Ovary (tissue), 9 donors: ENCODE results near the gene MIPEP. TPM values are rescaled to one million over a fixed set of nuclear protein-coding genes. Genes with fewer than 3 reads are reported as not detected.
"Not testable (repeated sequence)": the region's sequence is repeated elsewhere in the genome, so short reads cannot be mapped to it uniquely, and the experiment has no call there.

ENCODE experiments used
- DNase-seq, 5 donors: peaks; one replicate each; pipeline ENCODE4 v3.0.0-alpha.2; 2019 to 2020
- H3K27ac ChIP-seq, 2 donors: fragments of 200-600 bp; one replicate each; pipeline versions ENCODE4 v1.5.1 to v1.8.0; 2019 to 2022
- H3K27me3 ChIP-seq: fragments of 200-600 bp; one replicate; pipeline ENCODE4 v1.8.0; 2022
- H3K36me3 ChIP-seq: fragments of 200-600 bp; sonication (generic); one replicate; pipeline ENCODE4 v1.5.1; 2019
- H3K4me1 ChIP-seq: one replicate; pipeline ENCODE4 v1.8.1; 2013; ENCODE audit warnings: mild to moderate bottlenecking, moderate library complexity; ENCODE audit not compliant: insufficient read depth
- H3K4me3 ChIP-seq: fragments of 200-600 bp; sonication (generic); one replicate; pipeline ENCODE4 v1.5.1; 2017
- H3K9me3 ChIP-seq, 2 donors: fragments of 200-600 bp in 1 of 2; sonication (generic) in 1 of 2; one replicate each; pipeline versions ENCODE4 v1.5.1 to v1.8.1; 2013 to 2019; ENCODE audit warnings: mild to moderate bottlenecking in 1 of 2, moderate library complexity in 1 of 2
- EP300 ChIP-seq: sonication (generic); formaldehyde crosslinking; IDR thresholded peaks from one replicate; pipeline ENCODE4 v1.6.1; 2017; ENCODE audit warnings: antibody characterized with exemption
- POLR2A ChIP-seq: fragments of 450-650 bp; IDR thresholded peaks from one replicate; pipeline ENCODE4 v1.6.1; 2017; ENCODE audit warnings: antibody characterized with exemption, mild to moderate bottlenecking, moderate library complexity
- WGBS, 3 donors: extraction: QIAGEN DNeasy Blood & Tissue Kit in 1 of 3; methylation state at CpG; one replicate each; pipeline versions ENCODE4 v1.1.5 to v1.1.7; 2013 to 2017; 5-methylcytosine and 5-hydroxymethylcytosine counted together
- intact Hi-C, 4 donors: fragments of 100-400 bp; cut with DNase I; formaldehyde crosslinking; loops; one replicate each; pipeline versions ENCODE4 v1.11.0 to v1.15.1; 2022 to 2023
- polyA plus RNA-seq, 2 donors: library from polyadenylated mRNA; stranded (reverse); fragments of 200-250 nt in 1 of 2; fragments of 350-450 nt in 1 of 2; fragmentation: Illumina TruSeq in 1 of 2; extraction: RNeasy Lipid Tissue Mini Kit (QIAGEN cat#74804) in 1 of 2; gene quantifications; one replicate each; pipeline ENCODE4 v1.2.3, GENCODE V29; 2013 to 2014
- total RNA-seq, 7 donors: library from RNA; depleted of rRNA in 2 of 7; stranded (reverse); fragments of >200 nt in 2 of 7; fragmentation: NEBNext Ultra II Directional in 3 of 7; extraction: Animal tissue kit (Norgen Biotek cat#: 25700) in 3 of 7; gene quantifications; one replicate each; pipeline versions ENCODE4 v1.1.0 to v1.2.4, GENCODE V29; 2016 to 2023
- TF ChIP-seq, protein P1 (sequence below), 3 donors: fragments of 450-650 bp in 2 of 3; fragments of 200-600 bp in 1 of 3; IDR thresholded peaks; one replicate each; pipeline versions ENCODE4 v1.5.1 to v1.8.0; 2016 to 2022; ENCODE audit warnings: antibody characterized with exemption in 3 of 3, mild to moderate bottlenecking in 1 of 3
- donor health status: DM: no; HTN: no; CAD: no; lungs with moderate emphysema.
- donor health status: DM: no; HTN: no; CAD: no.
- donor health status: Bipolar disorder and iron deficiency.
- donor health status: DM: yes; HTN: yes; CAD: no.
- donor health status: DM: no; HTN: no; CAD: no.
- donor health status: DM: yes; HTN: yes; CAD: no.

MIPEP gene
- total and polyA plus RNA-seq, 9 donors = 7.1 to 18.8 (median 12.9) TPM

DNA sequence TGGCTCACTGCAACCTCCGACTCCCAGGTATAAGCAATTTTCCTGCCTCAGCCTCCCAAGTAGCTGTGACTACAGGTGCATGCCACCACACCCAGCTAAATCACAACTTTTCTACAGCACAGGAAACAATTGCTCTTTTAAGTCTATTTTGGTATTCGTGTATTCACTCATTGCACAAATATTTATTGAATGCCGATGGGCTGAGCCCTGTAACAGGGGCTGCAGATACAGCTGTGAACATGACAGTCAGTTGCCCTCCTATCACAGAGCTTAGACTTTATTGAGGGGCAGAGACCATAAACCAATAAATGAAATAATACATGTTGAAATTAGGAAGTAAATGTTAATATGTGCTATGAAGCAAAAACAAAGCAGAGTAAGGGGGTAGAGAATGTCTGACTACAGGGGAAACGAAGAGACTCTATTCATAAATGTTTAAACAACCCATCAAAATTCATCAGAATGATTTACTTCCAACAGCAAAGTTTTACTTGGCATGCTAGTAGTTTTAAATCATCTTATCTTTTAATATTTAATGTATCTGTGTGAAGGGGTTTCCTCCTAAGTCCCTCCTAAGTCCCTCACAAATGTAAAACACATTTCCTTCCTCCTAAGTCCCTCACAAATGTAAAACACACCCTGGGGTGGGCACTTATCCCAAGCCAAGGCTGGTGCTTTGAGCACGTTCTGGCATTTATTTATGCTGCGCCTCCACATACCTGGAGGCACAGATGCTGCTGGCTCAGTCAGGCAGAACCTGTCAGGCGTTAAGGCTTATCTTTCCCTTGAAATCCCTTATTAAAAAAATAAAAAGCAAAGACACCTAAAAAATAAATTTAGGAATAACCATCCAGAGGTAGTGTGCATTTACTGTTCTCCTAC is 140.8 kb downstream of the MIPEP start:
- TF ChIP-seq POLR2A (no peak), EP300 (no peak)
- TF ChIP-seq, protein P1, sequence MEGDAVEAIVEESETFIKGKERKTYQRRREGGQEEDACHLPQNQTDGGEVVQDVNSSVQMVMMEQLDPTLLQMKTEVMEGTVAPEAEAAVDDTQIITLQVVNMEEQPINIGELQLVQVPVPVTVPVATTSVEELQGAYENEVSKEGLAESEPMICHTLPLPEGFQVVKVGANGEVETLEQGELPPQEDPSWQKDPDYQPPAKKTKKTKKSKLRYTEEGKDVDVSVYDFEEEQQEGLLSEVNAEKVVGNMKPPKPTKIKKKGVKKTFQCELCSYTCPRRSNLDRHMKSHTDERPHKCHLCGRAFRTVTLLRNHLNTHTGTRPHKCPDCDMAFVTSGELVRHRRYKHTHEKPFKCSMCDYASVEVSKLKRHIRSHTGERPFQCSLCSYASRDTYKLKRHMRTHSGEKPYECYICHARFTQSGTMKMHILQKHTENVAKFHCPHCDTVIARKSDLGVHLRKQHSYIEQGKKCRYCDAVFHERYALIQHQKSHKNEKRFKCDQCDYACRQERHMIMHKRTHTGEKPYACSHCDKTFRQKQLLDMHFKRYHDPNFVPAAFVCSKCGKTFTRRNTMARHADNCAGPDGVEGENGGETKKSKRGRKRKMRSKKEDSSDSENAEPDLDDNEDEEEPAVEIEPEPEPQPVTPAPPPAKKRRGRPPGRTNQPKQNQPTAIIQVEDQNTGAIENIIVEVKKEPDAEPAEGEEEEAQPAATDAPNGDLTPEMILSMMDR (IDR thresholded peaks at IDR 0.05) = no peak
- peaks cover 2% of the 10 kb centered on the region for H3K4me1 ChIP-seq
- 68 to 74% (median 69%) methylated on average over 7 of the region's 7 CpGs for WGBS, 3 donors
- intact Hi-C loops = no loop called here
- no peaks in the 10 kb centered on the region for H3K27me3 ChIP-seq
- no peaks in the 10 kb centered on the region for H3K36me3 ChIP-seq
- no peak overlapping the region for H3K4me3 ChIP-seq
- H3K27ac ChIP-seq = no peak overlapping the region
- DNase-seq = no peak
- H3K9me3 ChIP-seq = no peaks in the 10 kb centered on the region

DNA sequence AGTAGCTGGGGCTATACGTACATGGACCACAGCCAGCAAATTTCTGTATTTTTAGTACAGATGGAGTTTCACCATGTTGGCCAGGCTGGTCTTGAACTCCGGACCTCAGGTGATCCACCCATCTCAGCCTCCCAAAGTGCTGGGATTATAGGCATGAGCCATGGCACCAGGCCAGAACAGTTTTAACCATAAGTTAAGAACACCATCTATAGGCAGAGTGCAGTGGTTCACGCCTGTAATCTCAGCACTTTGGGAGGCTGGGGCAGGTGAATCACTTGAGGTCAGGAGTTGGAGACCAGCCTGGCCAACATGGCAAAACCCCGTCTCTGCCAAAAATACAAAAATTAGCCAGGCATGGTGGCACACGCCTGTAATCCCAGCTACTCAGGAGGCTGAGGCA is 143.1 kb downstream of the MIPEP start:
- H3K4me1 ChIP-seq = not testable (repeated sequence)
- 92 to 98% (median 95%) methylated on average over 5 of the region's 5 CpGs for WGBS, 3 donors

DNA sequence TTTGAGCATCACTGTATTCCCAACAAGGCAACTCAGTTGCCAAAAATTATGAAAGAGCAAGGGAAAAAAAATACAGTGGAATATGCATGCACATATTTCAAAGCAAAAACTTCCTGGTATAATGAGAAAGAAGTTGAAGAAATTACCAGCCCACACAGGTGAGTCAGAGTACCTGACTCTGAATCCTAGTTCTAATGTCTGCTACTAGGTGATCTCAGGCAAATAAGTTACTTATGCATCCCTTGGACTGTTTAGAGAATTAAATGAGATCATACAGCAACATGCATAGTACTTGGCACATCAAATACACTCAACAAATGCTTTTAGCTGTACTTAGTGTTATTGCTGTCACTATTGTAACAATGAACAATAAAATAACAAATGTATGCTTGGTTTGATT is 144.9 kb downstream of the MIPEP start:
- Histone ChIP-seq H3K9me3 (no peaks in the 10 kb centered on the region), H3K27me3 (no peaks in the 10 kb centered on the region), H3K36me3 (no peaks in the 10 kb centered on the region), H3K27ac (no peak overlapping the region), H3K4me3 (no peak overlapping the region), H3K4me1 (no peaks in the 10 kb centered on the region)
- intact Hi-C loops = no loop called here
- no peak for DNase-seq
- no peak for TF ChIP-seq POLR2A
- TF ChIP-seq, protein P1 (IDR thresholded peaks at IDR 0.05) = no peak
- TF ChIP-seq EP300 = no peak

More for the DNA sequence above, 143.1 kb downstream of the MIPEP start:
- H3K27me3 ChIP-seq, H3K9me3 ChIP-seq, H3K27ac ChIP-seq, DNase-seq, H3K36me3 ChIP-seq, intact Hi-C loops, H3K4me3 ChIP-seq: not testable (repeated sequence)

DNA sequence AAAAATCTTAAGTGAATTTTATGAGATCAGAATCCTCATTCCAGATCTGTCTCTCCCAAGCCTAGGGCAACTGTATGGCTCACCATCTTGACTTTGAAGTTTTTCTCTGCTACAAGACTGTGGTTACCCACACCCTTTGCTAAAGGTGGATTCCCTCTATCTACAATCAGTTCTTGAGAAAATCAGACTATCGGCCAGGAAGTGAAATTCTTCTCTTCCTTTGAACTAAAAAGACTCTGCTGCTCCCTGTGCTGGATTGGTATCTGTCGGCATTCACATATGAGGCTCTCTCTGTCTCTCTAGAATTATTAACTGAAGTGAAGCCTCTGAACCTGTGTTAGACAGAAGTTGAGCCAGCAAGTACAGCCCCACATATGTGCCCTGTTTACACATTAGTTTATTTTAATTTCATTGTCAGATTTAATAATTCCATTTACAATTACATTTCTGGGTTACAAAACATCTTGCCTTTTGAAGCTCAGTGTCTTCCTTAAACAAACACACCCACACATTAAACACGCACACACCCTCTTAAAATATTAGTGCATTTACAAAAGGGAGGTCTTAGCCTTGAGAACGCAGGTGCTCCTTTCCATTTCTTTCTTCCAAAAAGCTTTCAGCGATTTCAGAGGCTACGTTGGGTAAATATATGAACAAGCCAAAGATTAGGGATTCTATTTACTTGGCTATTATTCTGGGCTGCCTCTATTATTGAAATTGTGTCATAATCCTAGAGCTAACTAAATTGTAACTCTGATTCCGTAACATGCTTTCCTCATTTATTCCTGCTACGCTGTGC is 145.7 kb downstream of the MIPEP start:
- no peak for DNase-seq
- no peaks in the 10 kb centered on the region for H3K9me3 ChIP-seq
- no peak overlapping the region for H3K27ac ChIP-seq
- no peaks in the 10 kb centered on the region for H3K4me1 ChIP-seq
- intact Hi-C loops = no loop called here
- TF ChIP-seq POLR2A = no peak
- TF ChIP-seq EP300 = no peak
- TF ChIP-seq, protein P1 (IDR thresholded peaks at IDR 0.05) = no peak
- H3K27me3 ChIP-seq = no peaks in the 10 kb centered on the region
- H3K4me3 ChIP-seq = no peak overlapping the region
- 34 to 39% (median 36%) methylated on average over 8 of the region's 8 CpGs for WGBS, 3 donors
- H3K36me3 ChIP-seq = no peaks in the 10 kb centered on the region
